ENCODE results near the gene PRC1.

DNA sequence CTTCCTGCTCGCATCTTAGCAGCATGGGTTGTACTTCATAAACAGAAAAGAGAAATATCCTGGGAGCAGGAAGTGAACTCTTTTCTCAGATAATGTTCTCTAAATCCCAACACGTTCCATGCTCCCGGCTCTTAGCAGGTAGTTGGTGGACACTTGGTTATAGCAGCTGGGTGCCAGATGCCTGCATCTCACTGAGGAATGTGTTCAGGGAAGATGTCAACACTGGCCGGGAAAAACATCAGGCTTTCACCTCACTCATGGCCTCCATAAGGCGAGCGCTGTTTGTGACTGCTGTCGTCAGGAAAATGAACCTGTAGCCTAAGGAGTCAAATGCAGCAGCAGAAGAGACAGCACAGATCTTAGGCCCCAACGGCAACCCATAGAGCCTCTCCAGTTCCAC is 4.4 kb upstream of the PRC1 start:
- TF ChIP-seq POLR2A (IDR thresholded peaks at IDR 0.05; ENCODE audit: low read depth, low read length) (no peak), POLR2AphosphoS5 (IDR thresholded peaks at IDR 0.05; ENCODE audit: low read depth, low read length) (no peak), TAF1 (IDR thresholded peaks at IDR 0.05; ENCODE audit: borderline replicate concordance, low read depth, low read length) (no peak)
